Right cardiac atrium (tissue), 5 donors: Measurements from ENCODE around the gene CHCHD4. TPM values are rescaled to one million over a fixed set of nuclear protein-coding genes. Genes with fewer than 3 reads are reported as not detected.

ENCODE experiments used
- ATAC-seq, 2 donors: fragments of 200-7000 bp; cut with Tn5 transposase; one replicate each; pipeline versions ENCODE4 v1.8.0 to v1.9.1; 2020; ENCODE audit warnings: moderate library complexity in 2 of 2, mild to moderate bottlenecking in 1 of 2
- DNase-seq, 3 donors: peaks; one replicate each; pipeline ENCODE4 v3.0.0-alpha.2; 2020
- H3K27ac ChIP-seq: one replicate; pipeline ENCODE4 v1.5.1; 2013; ENCODE audit warnings: mild to moderate bottlenecking, low read length, control low read depth, moderate library complexity
- H3K27me3 ChIP-seq: one replicate; pipeline ENCODE4 v1.6.1; 2013; ENCODE audit not compliant: control insufficient read depth, insufficient read depth
- H3K4me1 ChIP-seq: one replicate; pipeline ENCODE4 v1.6.1; 2013; ENCODE audit warnings: low read length; ENCODE audit not compliant: control insufficient read depth, insufficient read depth
- H3K4me3 ChIP-seq: one replicate; pipeline ENCODE4 v1.5.1; 2013; ENCODE audit warnings: low read length, control low read depth
- H3K9me3 ChIP-seq: one replicate; pipeline ENCODE4 v1.6.1; 2013; ENCODE audit warnings: low read length; ENCODE audit not compliant: control insufficient read depth
- WGBS: extraction: QIAGEN DNeasy Blood & Tissue Kit; methylation state at CpG from one replicate; pipeline ENCODE4 v1.1.7; 2013; 5-methylcytosine and 5-hydroxymethylcytosine counted together
- intact Hi-C, 4 donors: fragments of 100-400 bp; cut with DNase I; formaldehyde crosslinking; loops; one replicate each; pipeline versions ENCODE4 v1.11.0 to v1.14.0; 2022 to 2023
- polyA plus RNA-seq: library from polyadenylated mRNA; stranded (reverse); fragments of 200-250 nt; gene quantifications from one replicate; pipeline ENCODE4 v1.2.3, GENCODE V29; 2013
- total RNA-seq, 4 donors: library from RNA; stranded (reverse); fragmentation: NEBNext Ultra II Directional; extraction: Animal tissue kit (Norgen Biotek cat#: 25700); gene quantifications; one replicate each; pipeline ENCODE4 v1.2.1, GENCODE V29; 2021
- donor health status: healthy with polysubstance abuse.
- donor health status: DM: no; HTN: yes; CAD: no.
- donor health status: DM: no; HTN: no; CAD: no.
- donor health status: DM: no; HTN: yes; CAD: no; lungs with severe emphysema.
- donor health status: DM: yes; HTN: yes; CAD: no.

The CHCHD4 gene
- total and polyA plus RNA-seq, 5 donors, result 21.0 to 33.4 (median 29.2) TPM

- WGBS, result 91% methylated on average over 10 of the region's 10 CpGs
- Histone ChIP-seq H3K27ac (no peak overlapping the region), H3K4me1 (peaks cover 3% of the 10 kb centered on the region), H3K27me3 (no peaks in the 10 kb centered on the region), H3K9me3 (no peaks in the 10 kb centered on the region), H3K4me3 (no peak overlapping the region)
- ATAC-seq (no peak), DNase-seq (peak in 1 of 3 donors; percentile 40)
- intact Hi-C loops, result no loop called here
Measured at GRCh38 chr3:14133188-14133800, 8.6 kb upstream of the CHCHD4 start.

GRCh38 chr3:14132689-14133088 is 8.0 kb upstream of the CHCHD4 start:
- 96% methylated on average over 6 of the region's 6 CpGs for WGBS
- H3K4me3 ChIP-seq, result no peak overlapping the region
- intact Hi-C loops, result no loop called here
- no peaks in the 10 kb centered on the region for H3K27me3 ChIP-seq
- DNase-seq (no peak), ATAC-seq (no peak)
- no peak overlapping the region for H3K27ac ChIP-seq
- H3K4me1 ChIP-seq, result peaks cover 6% of the 10 kb centered on the region
- H3K9me3 ChIP-seq, result no peaks in the 10 kb centered on the region

GRCh38 chr3:14132120-14132519 is 7.5 kb upstream of the CHCHD4 start:
- no peak overlapping the region for H3K27ac ChIP-seq
- peak in 1 of 3 donors; percentile 33 for DNase-seq
- WGBS, result 93% methylated on average over 8 of the region's 8 CpGs

GRCh38 chr3:14131134-14131533 is 6.5 kb upstream of the CHCHD4 start:
- WGBS, result 76% methylated on average over 5 of the region's 5 CpGs
- intact Hi-C loops, result no loop called here
- Histone ChIP-seq H3K27ac (no peak overlapping the region), H3K4me3 (no peak overlapping the region), H3K4me1 (peaks cover 16% of the 10 kb centered on the region), H3K27me3 (no peaks in the 10 kb centered on the region), H3K9me3 (no peaks in the 10 kb centered on the region)
- no peak for ATAC-seq
- peak in 1 of 3 donors; percentile 35 for DNase-seq

More at GRCh38 chr3:14132120-14132519, 7.5 kb upstream of the CHCHD4 start:
- no peak overlapping the region for H3K4me3 ChIP-seq
- no peaks in the 10 kb centered on the region for H3K9me3 ChIP-seq
- peaks cover 12% of the 10 kb centered on the region for H3K4me1 ChIP-seq
- intact Hi-C loops, result no loop called here
- no peaks in the 10 kb centered on the region for H3K27me3 ChIP-seq
- ATAC-seq, result no peak

GRCh38 chr3:14130707-14131106 is 6.0 kb upstream of the CHCHD4 start:
- peaks cover 17% of the 10 kb centered on the region for H3K4me1 ChIP-seq
- DNase-seq, result peak in 1 of 3 donors; percentile 41
- H3K27ac ChIP-seq, result no peak overlapping the region
- H3K9me3 ChIP-seq, result no peaks in the 10 kb centered on the region
- H3K4me3 ChIP-seq, result no peak overlapping the region
- 98% methylated on average over 12 of the region's 12 CpGs for WGBS
- no peak for ATAC-seq
- no peaks in the 10 kb centered on the region for H3K27me3 ChIP-seq
- intact Hi-C loops, result no loop called here

GRCh38 chr3:14130230-14130629 is 5.6 kb upstream of the CHCHD4 start:
- no peak for ATAC-seq
- Histone ChIP-seq H3K4me3 (no peak overlapping the region), H3K4me1 (peaks cover 17% of the 10 kb centered on the region), H3K27me3 (no peaks in the 10 kb centered on the region), H3K9me3 (no peaks in the 10 kb centered on the region), H3K27ac (no peak overlapping the region)
- no peak for DNase-seq
- intact Hi-C loops, result no loop called here
- WGBS, result 96% methylated on average over 4 of the region's 4 CpGs

GRCh38 chr3:14129296-14129695 is 4.6 kb upstream of the CHCHD4 start:
- intact Hi-C loops, result loop anchor here in 2 of 4 donors (5.0 to 10.0 kb wide), 2 partner anchors 48 to 234 kb away; partner anchors contain the start of genes LSM3 (in 1 of the 2) and XPC (in 1 of the 2)
- no peak overlapping the region for H3K4me3 ChIP-seq
- no peaks in the 10 kb centered on the region for H3K9me3 ChIP-seq
- DNase-seq (no peak), ATAC-seq (no peak)
- H3K4me1 ChIP-seq, result peaks cover 17% of the 10 kb centered on the region
- 96% methylated on average over 6 of the region's 6 CpGs for WGBS
- no peaks in the 10 kb centered on the region for H3K27me3 ChIP-seq
- no peak overlapping the region for H3K27ac ChIP-seq

- Histone ChIP-seq H3K4me1 (peaks cover 17% of the 10 kb centered on the region), H3K27ac (no peak overlapping the region), H3K4me3 (no peak overlapping the region), H3K27me3 (no peaks in the 10 kb centered on the region), H3K9me3 (no peaks in the 10 kb centered on the region)
- intact Hi-C loops, result loop anchor here in 2 of 4 donors (5.0 to 10.0 kb wide), 2 partner anchors 49 to 234 kb away; partner anchors contain the start of genes LSM3 (in 1 of the 2) and XPC (in 1 of the 2)
- no peak for ATAC-seq
- WGBS, result 98% methylated on average over 5 of the region's 5 CpGs
- no peak for DNase-seq
Measured at GRCh38 chr3:14128724-14129123, 4.1 kb upstream of the CHCHD4 start.

- H3K27me3 ChIP-seq, result no peaks in the 10 kb centered on the region
- no peaks in the 10 kb centered on the region for H3K9me3 ChIP-seq
- H3K4me3 ChIP-seq, result no peak overlapping the region
- H3K27ac ChIP-seq, result peak overlapping the region; percentile 49
- ATAC-seq (no peak), DNase-seq (no peak)
- intact Hi-C loops, result loop anchor here in 2 of 4 donors (5.0 to 10.0 kb wide), 2 partner anchors 50 to 233 kb away; partner anchors contain the start of genes LSM3 (in 1 of the 2) and XPC (in 1 of the 2)
- peaks cover 19% of the 10 kb centered on the region for H3K4me1 ChIP-seq
- WGBS, result 90% methylated on average over 12 of the region's 12 CpGs
Measured at GRCh38 chr3:14127516-14128161, 3.0 kb upstream of the CHCHD4 start.

- Histone ChIP-seq H3K27me3 (no peaks in the 10 kb centered on the region), H3K27ac (peak overlapping the region; percentile 99), H3K4me1 (peaks cover 19% of the 10 kb centered on the region), H3K9me3 (no peaks in the 10 kb centered on the region), H3K4me3 (no peak overlapping the region)
- intact Hi-C loops, result loop anchor here in 2 of 4 donors (5.0 to 10.0 kb wide), 2 partner anchors 50 to 232 kb away; partner anchors contain the start of genes LSM3 (in 1 of the 2) and XPC (in 1 of the 2)
- no peak for ATAC-seq
- DNase-seq, result no peak
- WGBS, result 70% methylated on average over 5 of the region's 5 CpGs
Measured at GRCh38 chr3:14126887-14127505, 2.3 kb upstream of the CHCHD4 start.
